Neural cell (in vitro differentiated cells): ENCODE results near the gene DNAJC10. TPM values are rescaled to one million over a fixed set of nuclear protein-coding genes. Genes with fewer than 3 reads are reported as not detected.

Source experiments
- H2AFZ ChIP-seq: fragments of 200-600, 300-800 bp; sonication (generic), shearing (Covaris generic); 2 replicates; pipeline ENCODE4 v1.6.0; 2014; ENCODE audit warnings: low read depth, mild to moderate bottlenecking, antibody characterized with exemption, low read length, moderate library complexity
- H3F3A ChIP-seq: fragments of 200-600 bp; shearing (Covaris generic); 2 replicates; pipeline ENCODE4 v1.6.1; 2016; ENCODE audit warnings: mild to moderate bottlenecking, moderate library complexity, mixed read lengths, antibody characterized with exemption, low read length; ENCODE audit not compliant: insufficient read depth, poor library complexity, severe bottlenecking
- H3K27ac ChIP-seq: fragments of 200-600, 300-800 bp; sonication (generic), shearing (Covaris generic); 2 replicates; pipeline ENCODE4 v1.5.1; 2014; ENCODE audit warnings: mild to moderate bottlenecking, low read length, moderate library complexity
- H3K27me3 ChIP-seq: fragments of 300-800, 200-600 bp; sonication (generic), shearing (Covaris generic); 2 replicates; pipeline ENCODE4 v1.6.0; 2014; ENCODE audit warnings: mild to moderate bottlenecking, low read depth, low read length, moderate library complexity; ENCODE audit not compliant: insufficient read depth
- H3K36me3 ChIP-seq: fragments of 300-800, 200-600 bp; sonication (generic), shearing (Covaris generic); 2 replicates; pipeline ENCODE4 v1.5.1; 2014; ENCODE audit warnings: mild to moderate bottlenecking, antibody characterized with exemption, low read length, moderate library complexity; ENCODE audit not compliant: insufficient read depth
- H3K4me2 ChIP-seq: fragments of 300-800, 200-600 bp; sonication (generic), shearing (Covaris generic); 2 replicates; pipeline ENCODE4 v1.6.0; 2014; ENCODE audit warnings: mild to moderate bottlenecking, low read length
- H3K4me3 ChIP-seq: fragments of 300-800, 200-600 bp; sonication (generic), shearing (Covaris generic); 2 replicates; pipeline ENCODE4 v1.5.1; 2014; ENCODE audit warnings: mild to moderate bottlenecking, low read length, moderate library complexity
- H3K79me2 ChIP-seq: fragments of 200-600 bp; shearing (Covaris generic); replicated peaks from 2 replicates; pipeline ENCODE4 v1.6.0; 2014; ENCODE audit warnings: mild to moderate bottlenecking, low read length, moderate library complexity; ENCODE audit not compliant: insufficient read depth
- H3K9ac ChIP-seq: fragments of 300-800, 200-600 bp; sonication (generic), shearing (Covaris generic); 2 replicates; pipeline ENCODE4 v1.6.1; 2016; ENCODE audit warnings: mild to moderate bottlenecking, low read length, mixed read lengths
- H3K9me2 ChIP-seq: fragments of 200-600 bp; shearing (Covaris generic); 2 replicates; pipeline ENCODE4 v1.6.1; 2016; ENCODE audit warnings: mild to moderate bottlenecking, low read length, mixed read lengths; ENCODE audit not compliant: insufficient read depth
- H3K9me3 ChIP-seq: fragments of 200-600, 300-800 bp; sonication (generic), shearing (Covaris generic); 2 replicates; pipeline ENCODE4 v1.6.1; 2016; ENCODE audit warnings: mild to moderate bottlenecking, mixed run types, low read length, moderate library complexity, mixed read lengths
- H4K20me1 ChIP-seq: fragments of 200-600 bp; shearing (Covaris generic); 2 replicates; pipeline ENCODE4 v1.6.1; 2016; ENCODE audit warnings: mild to moderate bottlenecking, mixed run types; ENCODE audit not compliant: insufficient read depth
- CTCF ChIP-seq: fragments of 450-650 bp; IDR thresholded peaks from 2 replicates; pipeline ENCODE4 v1.5.1; 2014; ENCODE audit warnings: antibody characterized with exemption, mild to moderate bottlenecking, moderate library complexity; ENCODE audit not compliant: poor library complexity, severe bottlenecking
- EP300 ChIP-seq: fragments of 450-650 bp; conservative IDR thresholded peaks from 2 replicates; pipeline ENCODE4 v1.6.1; 2014; ENCODE audit warnings: antibody characterized with exemption, mild to moderate bottlenecking, moderate library complexity; ENCODE audit not compliant: poor library complexity, severe bottlenecking
- EZH2 ChIP-seq: fragments of 200-600, 300-800 bp; shearing (Covaris generic), sonication (generic); IDR thresholded peaks from 2 replicates; pipeline ENCODE4 v1.6.1; 2014; ENCODE audit warnings: antibody characterized with exemption, low read length, borderline replicate concordance, mild to moderate bottlenecking; ENCODE audit not compliant: insufficient read depth, poor library complexity, severe bottlenecking
- MXI1 ChIP-seq: fragments of 450-650 bp; conservative IDR thresholded peaks from 2 replicates; pipeline ENCODE4 v1.6.1; 2014; ENCODE audit warnings: antibody characterized with exemption, mild to moderate bottlenecking; ENCODE audit not compliant: poor library complexity, severe bottlenecking
- POLR2AphosphoS5 ChIP-seq: IDR thresholded peaks from 2 replicates; pipeline ENCODE4 v1.6.1; 2012
- RAD21 ChIP-seq: fragments of 450-650 bp; conservative IDR thresholded peaks from 2 replicates; pipeline ENCODE4 v1.6.1; 2014; ENCODE audit warnings: antibody characterized with exemption, mild to moderate bottlenecking, moderate library complexity
- REST ChIP-seq: IDR thresholded peaks from 2 replicates; pipeline ENCODE4 v1.6.1; 2012; ENCODE audit warnings: borderline replicate concordance
- SMC3 ChIP-seq: fragments of 450-650 bp; conservative IDR thresholded peaks from 2 replicates; pipeline ENCODE4 v1.6.1; 2014; ENCODE audit warnings: antibody characterized with exemption, mild to moderate bottlenecking, moderate library complexity; ENCODE audit not compliant: poor library complexity
- TAF1 ChIP-seq: IDR thresholded peaks from 2 replicates; pipeline ENCODE4 v1.6.1; 2012; ENCODE audit warnings: low read depth
- polyA plus RNA-seq: library from polyadenylated mRNA; depleted of rRNA; stranded (reverse); fragments of >200 nt; gene quantifications from 2 replicates; pipeline ENCODE4 v1.2.3, GENCODE V29; 2014

Gene DNAJC10
- polyA plus RNA-seq, 1 donor from 2014 or later = 92.5 TPM

- Histone ChIP-seq H3K9ac (no peak overlapping the region), H3K79me2 (no peaks in the 10 kb centered on the region), H3K4me2 (no peak overlapping the region), H3K9me2 (no peaks in the 10 kb centered on the region), H3F3A (no peaks in the 10 kb centered on the region), H2AFZ (no peak overlapping the region), H3K27ac (no peak overlapping the region), H3K27me3 (no peaks in the 10 kb centered on the region), H3K9me3 (no peaks in the 10 kb centered on the region), H3K36me3 (no peaks in the 10 kb centered on the region), H3K4me3 (no peak overlapping the region), H4K20me1 (no peaks in the 10 kb centered on the region)
- TF ChIP-seq CTCF (no peak), EZH2 (no peak), POLR2AphosphoS5 (no peak), TAF1 (no peak), EP300 (no peak), REST (no peak), SMC3 (no peak), RAD21 (no peak), MXI1 (no peak)
Measured at GRCh38 chr2:182698671-182699070, 17.4 kb upstream of the DNAJC10 start.

- no peak overlapping the region for H3K4me2 ChIP-seq
- H3K27me3 ChIP-seq = no peaks in the 10 kb centered on the region
- no peaks in the 10 kb centered on the region for H4K20me1 ChIP-seq
- no peaks in the 10 kb centered on the region for H3K36me3 ChIP-seq
- H2AFZ ChIP-seq = no peak overlapping the region
- no peaks in the 10 kb centered on the region for H3F3A ChIP-seq
- no peak overlapping the region for H3K4me3 ChIP-seq
- TF ChIP-seq RAD21 = no peak
- TF ChIP-seq SMC3 = no peak
- no peak for TF ChIP-seq REST
- no peak for TF ChIP-seq EP300
- TF ChIP-seq POLR2AphosphoS5 = no peak
- TF ChIP-seq CTCF = no peak
- no peak for TF ChIP-seq EZH2
- TF ChIP-seq MXI1 = no peak
- TF ChIP-seq TAF1 = no peak
- H3K9ac ChIP-seq = no peak overlapping the region
- H3K9me3 ChIP-seq = no peaks in the 10 kb centered on the region
- H3K27ac ChIP-seq = no peak overlapping the region
- no peaks in the 10 kb centered on the region for H3K79me2 ChIP-seq
- no peaks in the 10 kb centered on the region for H3K9me2 ChIP-seq
Measured at GRCh38 chr2:182705761-182706160, 10.3 kb upstream of the DNAJC10 start.
